ENCODE results near the gene FARS2. TPM values are rescaled to one million over a fixed set of nuclear protein-coding genes. Genes with fewer than 3 reads are reported as not detected.

The FARS2 gene
- total and polyA plus RNA-seq, 2 donors (not counting 1 experiment from before 2014, with no cell fraction given) = 33.0 to 35.5 TPM

DNA sequence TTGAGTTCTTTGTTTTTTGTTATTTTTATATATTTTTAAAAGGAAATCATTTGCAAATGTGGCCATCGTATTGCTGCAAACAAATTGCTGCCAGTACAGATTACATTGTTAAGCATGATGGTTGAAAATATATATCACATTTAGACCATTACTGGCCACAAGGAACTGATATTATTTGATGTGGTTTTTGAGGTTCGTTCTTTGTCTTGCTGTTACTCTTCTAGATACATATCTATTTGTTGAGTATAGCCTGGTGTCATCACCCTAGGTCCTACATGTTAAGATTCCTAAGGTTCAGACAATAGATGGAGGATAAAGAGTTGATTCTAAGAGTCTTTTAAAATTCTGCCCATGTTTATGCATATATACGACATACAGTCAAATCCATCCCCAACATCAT lies 306.0 kb downstream of the FARS2 start:
- TF ChIP-seq, protein P1, sequence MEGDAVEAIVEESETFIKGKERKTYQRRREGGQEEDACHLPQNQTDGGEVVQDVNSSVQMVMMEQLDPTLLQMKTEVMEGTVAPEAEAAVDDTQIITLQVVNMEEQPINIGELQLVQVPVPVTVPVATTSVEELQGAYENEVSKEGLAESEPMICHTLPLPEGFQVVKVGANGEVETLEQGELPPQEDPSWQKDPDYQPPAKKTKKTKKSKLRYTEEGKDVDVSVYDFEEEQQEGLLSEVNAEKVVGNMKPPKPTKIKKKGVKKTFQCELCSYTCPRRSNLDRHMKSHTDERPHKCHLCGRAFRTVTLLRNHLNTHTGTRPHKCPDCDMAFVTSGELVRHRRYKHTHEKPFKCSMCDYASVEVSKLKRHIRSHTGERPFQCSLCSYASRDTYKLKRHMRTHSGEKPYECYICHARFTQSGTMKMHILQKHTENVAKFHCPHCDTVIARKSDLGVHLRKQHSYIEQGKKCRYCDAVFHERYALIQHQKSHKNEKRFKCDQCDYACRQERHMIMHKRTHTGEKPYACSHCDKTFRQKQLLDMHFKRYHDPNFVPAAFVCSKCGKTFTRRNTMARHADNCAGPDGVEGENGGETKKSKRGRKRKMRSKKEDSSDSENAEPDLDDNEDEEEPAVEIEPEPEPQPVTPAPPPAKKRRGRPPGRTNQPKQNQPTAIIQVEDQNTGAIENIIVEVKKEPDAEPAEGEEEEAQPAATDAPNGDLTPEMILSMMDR (IDR thresholded peaks at IDR 0.05) = no peak
- TF ChIP-seq EZH2 (IDR thresholded peaks at IDR 0.05; ENCODE audit: borderline replicate concordance, insufficient read depth, low read depth, low read length, poor library complexity, severe bottlenecking) = no peak
- Histone ChIP-seq H3K9me3 (ENCODE audit: control extremely low read depth in 1 of 3, control insufficient read depth in 2 of 3, insufficient read depth in 1 of 3, low read length in 2 of 3) (peaks cover 0 to 4% (median 0%) of the 10 kb centered on the region in 3 donors), H3K27me3 (replicated peaks in 1 of 4; ENCODE audit: control extremely low read depth in 1 of 4, control insufficient read depth in 3 of 4, insufficient read depth in 4 of 4, low read length in 3 of 4) (no peaks in the 10 kb centered on the region), H3K9ac (ENCODE audit: low read length) (no peak overlapping the region), H2AFZ (ENCODE audit: insufficient read depth, low read depth, low read length, poor library complexity, severe bottlenecking) (no peak overlapping the region), H3K79me2 (ENCODE audit: control insufficient read depth, insufficient read depth, low read length) (peaks cover 10% of the 10 kb centered on the region), H4K20me1 (ENCODE audit: control insufficient read depth, insufficient read depth, low read length, poor library complexity, severe bottlenecking) (no peaks in the 10 kb centered on the region), H3K4me2 (replicated peaks; ENCODE audit: low read depth, low read length, poor library complexity, severe bottlenecking) (no peak overlapping the region), H3K36me3 (replicated peaks in 1 of 2; ENCODE audit: control extremely low read depth in 1 of 2, control insufficient read depth in 1 of 2, extremely low read depth in 1 of 2, insufficient read depth in 2 of 2, low read length in 1 of 2) (no peaks in the 10 kb centered on the region), H3K4me3 (ENCODE audit: control extremely low read depth in 1 of 5, extremely low read depth in 1 of 5, insufficient read depth in 1 of 5, low read depth in 2 of 5, low read length in 4 of 5) (no peak overlapping the region), H3K27ac (ENCODE audit: low read length in 2 of 2) (no peak overlapping the region), H3K4me1 (ENCODE audit: control insufficient read depth in 2 of 2, insufficient read depth in 2 of 2, low read length in 2 of 2) (no peaks in the 10 kb centered on the region)
- intact Hi-C loops (cut with micrococcal nuclease) = no loop called here
- WGBS (ENCODE audit: insufficient coverage) = no CpG with 5 or more reads among the region's 3 CpGs
- no peak for ATAC-seq (ENCODE audit: low read depth)
- H3K27ac Mint-ChIP-seq = no peak overlapping the region
- peaks cover 2% of the 10 kb centered on the region for H3K9me3 Mint-ChIP-seq (ENCODE audit: insufficient read depth)
- no peak overlapping the region for H3K4me3 Mint-ChIP-seq
- no peaks in the 10 kb centered on the region for H3K27me3 Mint-ChIP-seq
- DNase-seq = no peak
- CTCF ChIA-PET = no interaction called here
- peaks cover 20% of the 10 kb centered on the region for H3K4me1 Mint-ChIP-seq
- POLR2A ChIA-PET = no interaction called here

DNA sequence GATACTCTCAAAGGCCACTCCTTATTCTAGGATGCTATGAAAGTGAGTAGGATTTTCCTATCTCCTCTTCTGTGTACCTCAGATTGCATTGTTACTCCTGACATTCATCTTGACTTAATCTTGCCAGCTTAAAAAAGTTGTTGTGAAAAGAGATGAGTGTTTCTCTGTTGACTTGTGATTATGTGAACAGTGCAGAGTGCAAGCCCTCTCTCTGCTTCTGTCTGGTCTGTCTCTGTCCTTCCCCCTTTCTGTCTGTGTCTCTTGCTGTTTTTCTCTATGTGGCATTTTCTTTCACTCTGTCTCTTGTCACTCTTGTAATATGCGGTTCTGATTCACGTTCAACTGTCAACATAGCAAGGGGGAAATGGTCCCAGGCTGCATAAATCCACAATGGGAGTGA lies 306.6 kb downstream of the FARS2 start:
- no peaks in the 10 kb centered on the region for H3K27me3 ChIP-seq (replicated peaks in 1 of 4; ENCODE audit: control extremely low read depth in 1 of 4, control insufficient read depth in 3 of 4, insufficient read depth in 4 of 4, low read length in 3 of 4)
- no peak overlapping the region for H3K4me3 Mint-ChIP-seq
- no peak for TF ChIP-seq EZH2 (IDR thresholded peaks at IDR 0.05; ENCODE audit: borderline replicate concordance, insufficient read depth, low read depth, low read length, poor library complexity, severe bottlenecking)
- TF ChIP-seq, protein P1 (IDR thresholded peaks at IDR 0.05) = no peak
- ChIA-PET CTCF (no interaction called here), POLR2A (no interaction called here)
- H3K27ac Mint-ChIP-seq = no peak overlapping the region
- H3K4me3 ChIP-seq (ENCODE audit: control extremely low read depth in 1 of 5, extremely low read depth in 1 of 5, insufficient read depth in 1 of 5, low read depth in 2 of 5, low read length in 4 of 5) = no peak overlapping the region
- H3K4me2 ChIP-seq (replicated peaks; ENCODE audit: low read depth, low read length, poor library complexity, severe bottlenecking) = no peak overlapping the region
- H3K79me2 ChIP-seq (ENCODE audit: control insufficient read depth, insufficient read depth, low read length) = peaks cover 10% of the 10 kb centered on the region
- no peak overlapping the region for H2AFZ ChIP-seq (ENCODE audit: insufficient read depth, low read depth, low read length, poor library complexity, severe bottlenecking)
- ATAC-seq (ENCODE audit: low read depth) (no peak), DNase-seq (no peak)
- H3K27ac ChIP-seq (ENCODE audit: low read length in 2 of 2) = no peak overlapping the region
- H3K4me1 Mint-ChIP-seq = peaks cover 20% of the 10 kb centered on the region
- intact Hi-C loops (cut with micrococcal nuclease) = no loop called here
- no peaks in the 10 kb centered on the region for H3K4me1 ChIP-seq (ENCODE audit: control insufficient read depth in 2 of 2, insufficient read depth in 2 of 2, low read length in 2 of 2)
- H3K27me3 Mint-ChIP-seq = no peaks in the 10 kb centered on the region
- no peaks in the 10 kb centered on the region for H3K36me3 ChIP-seq (replicated peaks in 1 of 2; ENCODE audit: control extremely low read depth in 1 of 2, control insufficient read depth in 1 of 2, extremely low read depth in 1 of 2, insufficient read depth in 2 of 2, low read length in 1 of 2)
- no CpG with 5 or more reads among the region's 2 CpGs for WGBS (ENCODE audit: insufficient coverage)
- peaks cover 2% of the 10 kb centered on the region for H3K9me3 Mint-ChIP-seq (ENCODE audit: insufficient read depth)
- H3K9me3 ChIP-seq (ENCODE audit: control extremely low read depth in 1 of 3, control insufficient read depth in 2 of 3, insufficient read depth in 1 of 3, low read length in 2 of 3) = peaks cover 0 to 1% (median 0%) of the 10 kb centered on the region in 3 donors
- H4K20me1 ChIP-seq (ENCODE audit: control insufficient read depth, insufficient read depth, low read length, poor library complexity, severe bottlenecking) = no peaks in the 10 kb centered on the region
- H3K9ac ChIP-seq (ENCODE audit: low read length) = no peak overlapping the region
